HEK293T (cell line): ENCODE results near the gene TM4SF5.

Experiments
- CTCF ChIA-PET: fragments of 350-600 bp; formaldehyde crosslinking; extraction: SDS; loops from one replicate; lab custom pipeline; 2021; ENCODE audit warnings: antibody characterized with exemption, inconsistent platforms; lab: Yijun Ruan, JAX
- POLR2A ChIA-PET: fragments of 350-600 bp; formaldehyde crosslinking; extraction: SDS; loops from one replicate; lab custom pipeline; 2020; ENCODE audit warnings: antibody characterized with exemption, inconsistent platforms; lab: Yijun Ruan, JAX
- DNase-seq: peaks from one replicate; pipeline ENCODE4 v3.0.0; 2012; ENCODE audit warnings: mixed read lengths; ENCODE audit errors: extremely low spot score
- ARNT ChIP-seq: fragments of 450-650 bp; IDR thresholded peaks from 2 replicates; pipeline ENCODE4 v1.6.1; 2017; ENCODE audit warnings: mild to moderate bottlenecking
- BHLHE40 ChIP-seq: fragments of 450-650 bp; IDR thresholded peaks from 2 replicates; pipeline ENCODE4 v1.6.1; 2016; ENCODE audit warnings: mild to moderate bottlenecking, moderate library complexity, borderline replicate concordance
- CTBP1 ChIP-seq: fragments of 450-650 bp; IDR thresholded peaks from 2 replicates; pipeline ENCODE4 v1.6.1; 2016; ENCODE audit warnings: borderline replicate concordance
- ELF4 ChIP-seq: fragments of 450-650 bp; IDR thresholded peaks from 2 replicates; pipeline ENCODE4 v1.6.1; 2017; ENCODE audit warnings: antibody characterized with exemption
- FOXA1 ChIP-seq: fragments of 450-650 bp; IDR thresholded peaks from 2 replicates; pipeline ENCODE4 v1.6.1; 2016; ENCODE audit warnings: mild to moderate bottlenecking
- FOXK2 ChIP-seq: fragments of 450-650 bp; IDR thresholded peaks from 2 replicates; pipeline ENCODE4 v1.6.1; 2016; ENCODE audit warnings: mild to moderate bottlenecking
- FOXM1 ChIP-seq: fragments of 450-650 bp; IDR thresholded peaks from 2 replicates; pipeline ENCODE4 v1.6.1; 2017; ENCODE audit warnings: mild to moderate bottlenecking, borderline replicate concordance
- HDGF ChIP-seq: fragments of 450-650 bp; IDR thresholded peaks from 2 replicates; pipeline ENCODE4 v1.6.1; 2017; ENCODE audit warnings: antibody characterized with exemption, borderline replicate concordance
- L3MBTL2 ChIP-seq: fragments of 450-650 bp; conservative IDR thresholded peaks from 2 replicates; pipeline ENCODE4 v1.6.1; 2016; ENCODE audit warnings: mild to moderate bottlenecking
- LEF1 ChIP-seq: fragments of 450-650 bp; IDR thresholded peaks from 2 replicates; pipeline ENCODE4 v1.6.1; 2017; ENCODE audit warnings: mild to moderate bottlenecking, borderline replicate concordance
- NFRKB ChIP-seq: fragments of 450-650 bp; IDR thresholded peaks from 2 replicates; pipeline ENCODE4 v1.6.1; 2016; ENCODE audit warnings: mild to moderate bottlenecking, moderate library complexity
- SP1 ChIP-seq: fragments of 450-650 bp; IDR thresholded peaks from 2 replicates; pipeline ENCODE4 v1.6.1; 2017
- SUZ12 ChIP-seq: fragments of 450-650 bp; IDR thresholded peaks from 2 replicates; pipeline ENCODE4 v1.6.1; 2016; ENCODE audit warnings: mild to moderate bottlenecking
- TARDBP ChIP-seq: fragments of 450-650 bp; IDR thresholded peaks from 2 replicates; pipeline ENCODE4 v1.6.1; 2016
- ZNF384 ChIP-seq: fragments of 450-650 bp; IDR thresholded peaks from 2 replicates; pipeline ENCODE4 v1.6.1; 2016
- TF ChIP-seq, protein P1 (sequence below): fragments of 450-650 bp; IDR thresholded peaks from 2 replicates; pipeline ENCODE4 v1.6.1; 2016

The TM4SF5 gene

DNA sequence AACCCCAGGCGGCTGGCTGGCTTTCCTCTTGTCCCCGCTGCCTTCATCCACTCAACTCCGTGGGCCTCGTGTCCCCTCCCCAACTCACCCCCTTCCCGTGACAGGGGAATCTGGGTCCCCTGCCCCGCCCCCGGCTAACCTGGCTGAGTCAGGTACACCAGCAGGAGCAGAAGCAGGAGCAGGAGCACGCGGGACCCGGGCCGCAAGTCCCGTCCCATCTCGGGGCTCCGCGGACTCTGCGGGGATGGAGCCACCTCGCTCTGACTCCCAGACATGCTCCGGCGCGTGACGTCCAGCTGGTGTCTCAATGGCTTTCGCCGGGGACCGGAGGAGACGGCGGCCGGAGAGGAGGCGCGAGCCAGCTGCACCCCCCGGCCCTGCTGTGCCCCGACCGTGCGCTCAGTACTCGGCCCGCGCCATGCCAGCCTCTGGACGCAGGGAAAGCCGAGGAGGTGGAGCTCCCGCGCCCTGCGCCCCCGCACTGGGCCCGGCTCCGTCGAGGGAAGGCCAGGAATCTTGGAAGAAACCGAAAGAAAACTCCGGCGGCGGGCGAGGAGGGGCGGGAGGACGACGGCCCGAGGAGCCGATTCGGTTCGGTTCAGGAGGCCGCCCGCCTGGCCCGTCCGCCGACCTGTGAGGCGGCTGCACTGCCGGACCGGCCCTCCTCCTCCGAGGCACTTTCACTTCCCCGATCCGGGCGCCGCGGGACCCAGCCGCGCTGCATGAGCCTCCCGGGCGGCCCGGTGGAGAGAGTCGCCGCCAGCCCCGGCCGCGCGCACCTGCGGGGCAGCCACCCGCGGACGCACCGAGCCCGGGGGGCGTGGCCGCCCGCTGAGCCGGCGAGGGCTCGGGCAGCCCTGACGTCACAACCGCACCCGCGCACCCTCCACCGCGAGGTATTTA lies 32.3 kb upstream of the TM4SF5 start, which contains the start of the genes CXCL16 and ZMYND15:
Gene CXCL16 (minus strand): TSS at position 807 of the 903 bp plus-strand sequence. CDS start 589 bp downstream, at position 218.
Gene ZMYND15 (plus strand): TSS at position 712 of the 903 bp plus-strand sequence. CDS start 716 bp downstream, outside the sequence.
- TF ChIP-seq ARNT (no peak), L3MBTL2 (peak; percentile 79)
- peak; percentile 54 for DNase-seq
- ChIA-PET CTCF (no interaction called here), POLR2A (interaction anchor here (0.6 to 1.7 kb wide), 3 partner anchors 8 to 51 kb away, joined by 3 to 6 read pairs (median 3); partner anchors contain the start of genes MED11 and VMO1)

DNA sequence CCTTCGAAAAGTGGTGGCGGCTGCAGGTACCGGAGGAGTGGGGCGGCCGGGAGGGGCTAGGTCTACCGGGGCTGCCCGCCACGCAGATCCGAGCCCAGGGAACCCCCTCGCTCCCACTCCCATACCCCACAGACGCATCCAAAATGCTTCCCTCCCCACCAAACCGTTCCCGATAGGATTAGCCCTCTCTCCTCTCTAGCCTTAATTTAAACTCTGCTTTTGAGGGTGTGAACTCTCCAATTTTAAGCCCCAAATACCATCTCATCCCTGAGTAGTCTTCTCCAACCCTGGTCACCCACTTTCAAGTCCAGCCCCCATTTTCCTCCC lies 31.7 kb upstream of the TM4SF5 start:
- ChIA-PET CTCF (no interaction called here), POLR2A (interaction anchor here (0.6 to 1.2 kb wide), 2 partner anchors 9 to 46 kb away, joined by 3 read pairs; partner anchors contain the start of genes MED11 and VMO1)
- no peak for DNase-seq
- no peak for TF ChIP-seq HDGF
- no peak for TF ChIP-seq ZNF384
- no peak for TF ChIP-seq SUZ12
- TF ChIP-seq, protein P1, sequence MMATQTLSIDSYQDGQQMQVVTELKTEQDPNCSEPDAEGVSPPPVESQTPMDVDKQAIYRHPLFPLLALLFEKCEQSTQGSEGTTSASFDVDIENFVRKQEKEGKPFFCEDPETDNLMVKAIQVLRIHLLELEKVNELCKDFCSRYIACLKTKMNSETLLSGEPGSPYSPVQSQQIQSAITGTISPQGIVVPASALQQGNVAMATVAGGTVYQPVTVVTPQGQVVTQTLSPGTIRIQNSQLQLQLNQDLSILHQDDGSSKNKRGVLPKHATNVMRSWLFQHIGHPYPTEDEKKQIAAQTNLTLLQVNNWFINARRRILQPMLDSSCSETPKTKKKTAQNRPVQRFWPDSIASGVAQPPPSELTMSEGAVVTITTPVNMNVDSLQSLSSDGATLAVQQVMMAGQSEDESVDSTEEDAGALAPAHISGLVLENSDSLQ: no peak
- TF ChIP-seq L3MBTL2: no peak
- no peak for TF ChIP-seq FOXA1

DNA sequence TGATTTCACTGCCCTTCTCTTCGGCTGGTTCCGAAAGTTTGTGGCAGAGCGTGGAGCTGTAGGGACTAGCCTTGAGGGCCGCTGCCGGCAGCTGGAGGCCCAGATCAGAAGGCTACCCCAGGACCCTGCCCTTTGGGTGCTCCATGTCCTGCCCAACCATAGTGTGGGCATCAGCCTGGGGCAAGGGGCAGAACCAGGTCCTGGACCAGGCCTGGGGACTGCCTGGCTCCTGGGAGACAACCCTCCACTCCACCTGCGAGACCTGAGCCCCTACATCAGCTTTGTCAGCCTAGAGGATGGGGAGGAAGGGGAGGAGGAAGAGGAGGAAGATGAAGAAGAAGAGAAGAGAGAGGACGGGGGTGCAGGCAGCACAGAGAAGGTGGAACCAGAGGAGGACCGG lies 31.1 kb upstream of the TM4SF5 start:
- TF ChIP-seq FOXA1 (no peak), BHLHE40 (no peak), SP1 (no peak), L3MBTL2 (no peak), ELF4 (no peak), CTBP1 (no peak), HDGF (no peak), FOXK2 (no peak), NFRKB (no peak), ARNT (no peak), LEF1 (no peak), TARDBP (no peak), FOXM1 (no peak), SUZ12 (no peak), ZNF384 (no peak)
- TF ChIP-seq, protein P1: no peak
- ChIA-PET CTCF (no interaction called here), POLR2A (no interaction called here)
- DNase-seq: no peak

DNA sequence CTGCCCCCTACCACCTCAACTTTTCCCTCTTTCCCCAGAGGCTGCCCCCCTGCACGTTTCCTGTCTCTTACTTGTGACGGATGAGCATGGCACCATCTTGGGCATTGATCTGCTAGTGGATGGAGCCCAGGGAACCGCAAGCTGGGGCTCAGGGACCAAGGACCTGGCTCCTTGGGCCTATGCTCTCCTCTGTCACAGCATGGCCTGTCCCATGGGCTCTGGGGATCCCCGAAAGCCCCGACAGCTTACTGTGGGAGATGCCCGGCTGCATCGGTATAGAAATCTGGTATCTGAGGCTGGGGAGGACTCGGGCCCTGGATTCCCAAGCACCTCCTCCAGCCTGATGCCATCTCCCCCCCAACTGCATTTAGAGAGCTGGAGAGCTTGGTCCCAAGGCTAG lies 30.1 kb upstream of the TM4SF5 start:
- ChIA-PET POLR2A (interaction anchor here (2.9 kb wide), 1 partner anchor 11 kb away, joined by 10 read pairs; the partner anchor contains the start of gene MED11), CTCF (interaction anchor here (0.7 kb wide), 1 partner anchor 21 kb away, joined by 3 read pairs; no protein-coding TSS in a partner anchor)
- TF ChIP-seq BHLHE40: no peak
- TF ChIP-seq HDGF: no peak
- no peak for TF ChIP-seq ARNT
- no peak for TF ChIP-seq FOXM1
- TF ChIP-seq L3MBTL2: no peak
- TF ChIP-seq LEF1: no peak
- TF ChIP-seq, protein P1: no peak
- TF ChIP-seq FOXA1: no peak
- TF ChIP-seq SUZ12: no peak
- DNase-seq: no peak

DNA sequence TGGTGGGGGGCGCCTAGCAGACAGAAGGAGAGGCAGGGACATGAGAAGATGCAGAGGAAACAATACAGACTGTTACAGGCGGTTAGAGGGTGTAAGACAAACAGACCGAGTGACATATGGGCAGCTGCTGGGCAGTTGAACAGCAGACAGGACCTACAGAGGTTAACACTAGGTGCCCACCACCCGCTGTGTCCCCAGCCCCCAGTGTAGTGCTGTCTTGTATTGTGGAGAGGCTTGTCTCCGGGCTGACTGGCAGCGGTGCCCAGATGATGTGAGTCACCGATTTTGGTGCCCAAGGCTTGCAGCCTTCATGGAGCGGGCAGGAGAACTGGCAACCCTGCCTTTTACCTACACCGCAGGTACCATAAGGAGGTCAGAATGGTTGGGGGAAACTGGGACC lies 29.6 kb upstream of the TM4SF5 start:
- TF ChIP-seq SP1 (no peak), ELF4 (no peak), FOXK2 (no peak), TARDBP (no peak), FOXA1 (no peak), L3MBTL2 (no peak), BHLHE40 (no peak), ARNT (no peak), FOXM1 (no peak), LEF1 (no peak)
- DNase-seq: no peak
- ChIA-PET POLR2A (interaction anchor here (2.7 to 2.9 kb wide), 2 partner anchors 11 to 48 kb away, joined by 10 read pairs; partner anchors contain the start of gene MED11), CTCF (no interaction called here)

DNA sequence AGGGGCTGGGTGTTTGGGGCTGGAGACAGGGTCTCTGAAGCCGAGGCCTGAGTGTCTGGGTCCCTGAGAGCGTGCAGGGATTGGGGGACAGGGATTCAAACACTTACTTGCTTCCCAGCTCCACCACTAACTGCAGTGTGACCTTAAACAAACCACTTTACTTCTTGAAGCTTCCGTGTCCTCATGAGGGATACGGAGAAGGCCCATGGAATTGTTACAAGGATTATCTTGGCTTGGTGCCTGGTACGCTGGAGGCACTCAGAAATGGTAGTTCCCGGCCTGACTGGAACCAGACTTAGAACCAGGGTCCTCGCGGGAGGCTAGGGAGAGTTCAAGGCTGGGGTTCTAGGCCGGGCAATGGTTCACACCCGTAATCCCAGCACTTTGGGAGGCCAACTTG lies 29.1 kb upstream of the TM4SF5 start:
- ChIA-PET POLR2A (interaction anchor here (2.7 to 2.9 kb wide), 2 partner anchors 12 to 47 kb away, joined by 10 read pairs; partner anchors contain the start of gene MED11), CTCF (no interaction called here)
- TF ChIP-seq LEF1: no peak
- no peak for TF ChIP-seq FOXA1
- TF ChIP-seq HDGF: no peak
- TF ChIP-seq, protein P1: no peak
- TF ChIP-seq ELF4: no peak
- no peak for TF ChIP-seq SUZ12
- TF ChIP-seq L3MBTL2: no peak
- TF ChIP-seq TARDBP: no peak
- no peak for TF ChIP-seq NFRKB
- TF ChIP-seq ZNF384: no peak
- TF ChIP-seq CTBP1: no peak
- no peak for TF ChIP-seq BHLHE40
- no peak for DNase-seq
